Testis (tissue), 3 donors: Measurements from ENCODE around the gene CETP. TPM values are rescaled to one million over a fixed set of nuclear protein-coding genes. Genes with fewer than 3 reads are reported as not detected.
"Not testable (repeated sequence)": the region's sequence is repeated elsewhere in the genome, so short reads cannot be mapped to it uniquely, and the experiment has no call there.

Experiments
- DNase-seq: peaks from one replicate; pipeline ENCODE4 v3.0.0-alpha.2; 2019
- H3K27ac ChIP-seq, 2 donors: fragments of 200-600 bp; sonication (generic); one replicate each; pipeline ENCODE4 v1.5.1; 2019
- H3K27me3 ChIP-seq: fragments of 200-600 bp; sonication (generic); one replicate; pipeline ENCODE4 v1.5.1; 2019
- H3K36me3 ChIP-seq: fragments of 200-600 bp; sonication (generic); one replicate; pipeline ENCODE4 v1.5.1; 2017; ENCODE audit warnings: low read depth; ENCODE audit errors: missing control alignments
- H3K4me1 ChIP-seq: fragments of 200-600 bp; sonication (generic); one replicate; pipeline ENCODE4 v1.5.1; 2019
- H3K4me3 ChIP-seq, 2 donors: fragments of 200-600 bp; sonication (generic); one replicate each; pipeline ENCODE4 v1.5.1; 2017 to 2019
- H3K9me3 ChIP-seq: fragments of 200-600 bp; sonication (generic); one replicate; pipeline ENCODE4 v1.5.1; 2017
- POLR2A ChIP-seq: fragments of 450-650 bp; IDR thresholded peaks from one replicate; pipeline ENCODE4 v1.6.1; 2017; ENCODE audit warnings: antibody characterized with exemption, mild to moderate bottlenecking, moderate library complexity
- WGBS, 2 donors: methylation state at CpG; one replicate each; pipeline ENCODE4 v1.1.5; 2018; 5-methylcytosine and 5-hydroxymethylcytosine counted together
- intact Hi-C: fragments of 100-400 bp; cut with DNase I; formaldehyde crosslinking; loops from one replicate; pipeline ENCODE4 v1.15.1; 2023; ENCODE audit warnings: low total_unique reads
- polyA plus RNA-seq: library from polyadenylated mRNA; stranded (reverse); fragments of 350-450 nt; fragmentation: Illumina TruSeq; extraction: RNeasy Lipid Tissue Mini Kit (QIAGEN cat#74804); gene quantifications from one replicate; pipeline ENCODE4 v1.2.3, GENCODE V29; 2014; ENCODE audit warnings: low read depth, low replicate concordance; ENCODE audit not compliant: insufficient read depth
- total RNA-seq, 2 donors: library from RNA; depleted of rRNA; stranded (reverse); fragments of >200 nt; gene quantifications; one replicate each; pipeline ENCODE4 v1.2.3, GENCODE V29; 2016
- TF ChIP-seq, protein P1 (sequence below), 3 experiments: fragments of 450-650 bp in 2 of 3; fragments of 200-600 bp in 1 of 3; sonication (generic) in 1 of 3; IDR thresholded peaks; one replicate each; pipeline ENCODE4 v1.5.1; 2016 to 2019; ENCODE audit warnings: antibody characterized with exemption in 3 of 3, mild to moderate bottlenecking in 2 of 3, moderate library complexity in 1 of 3

CETP gene
- total and polyA plus RNA-seq, 3 donors from 2014 or later: 0.24 to 0.69 (median 0.50) TPM

DNA sequence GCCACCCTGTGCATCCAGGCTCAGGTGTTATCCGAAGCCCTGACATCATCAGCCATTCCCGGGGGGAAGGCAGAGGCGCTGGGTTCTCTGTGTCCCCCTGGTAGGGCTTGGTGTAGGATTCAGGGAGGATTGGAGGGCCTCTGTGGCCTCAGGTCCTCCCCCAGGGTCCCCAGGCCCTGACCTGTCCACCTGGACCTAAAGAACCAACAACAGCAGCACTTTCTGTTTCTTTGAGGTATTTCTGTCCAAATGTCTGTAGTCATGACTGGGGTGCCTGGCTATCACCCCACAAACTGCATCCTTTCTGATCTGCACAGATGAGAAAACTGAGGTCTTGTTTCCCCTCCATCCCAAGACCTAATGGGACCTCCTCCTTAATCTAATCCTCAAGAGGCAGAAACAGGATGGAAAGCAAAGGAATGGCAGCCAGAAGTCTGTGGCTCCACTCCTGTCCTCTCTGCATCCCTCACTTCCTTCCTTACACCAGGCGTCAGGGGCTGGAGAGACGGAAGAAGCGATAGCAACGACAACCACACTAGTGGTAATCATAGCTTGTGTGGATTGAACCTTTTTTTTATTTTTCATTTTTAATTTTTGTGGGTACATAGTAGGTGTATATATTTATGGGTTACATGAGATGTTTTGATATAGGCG lies 39.4 kb downstream of the CETP start:
- no peak for DNase-seq
- no peak overlapping the region for H3K4me3 ChIP-seq
- no peaks in the 10 kb centered on the region for H3K4me1 ChIP-seq

DNA sequence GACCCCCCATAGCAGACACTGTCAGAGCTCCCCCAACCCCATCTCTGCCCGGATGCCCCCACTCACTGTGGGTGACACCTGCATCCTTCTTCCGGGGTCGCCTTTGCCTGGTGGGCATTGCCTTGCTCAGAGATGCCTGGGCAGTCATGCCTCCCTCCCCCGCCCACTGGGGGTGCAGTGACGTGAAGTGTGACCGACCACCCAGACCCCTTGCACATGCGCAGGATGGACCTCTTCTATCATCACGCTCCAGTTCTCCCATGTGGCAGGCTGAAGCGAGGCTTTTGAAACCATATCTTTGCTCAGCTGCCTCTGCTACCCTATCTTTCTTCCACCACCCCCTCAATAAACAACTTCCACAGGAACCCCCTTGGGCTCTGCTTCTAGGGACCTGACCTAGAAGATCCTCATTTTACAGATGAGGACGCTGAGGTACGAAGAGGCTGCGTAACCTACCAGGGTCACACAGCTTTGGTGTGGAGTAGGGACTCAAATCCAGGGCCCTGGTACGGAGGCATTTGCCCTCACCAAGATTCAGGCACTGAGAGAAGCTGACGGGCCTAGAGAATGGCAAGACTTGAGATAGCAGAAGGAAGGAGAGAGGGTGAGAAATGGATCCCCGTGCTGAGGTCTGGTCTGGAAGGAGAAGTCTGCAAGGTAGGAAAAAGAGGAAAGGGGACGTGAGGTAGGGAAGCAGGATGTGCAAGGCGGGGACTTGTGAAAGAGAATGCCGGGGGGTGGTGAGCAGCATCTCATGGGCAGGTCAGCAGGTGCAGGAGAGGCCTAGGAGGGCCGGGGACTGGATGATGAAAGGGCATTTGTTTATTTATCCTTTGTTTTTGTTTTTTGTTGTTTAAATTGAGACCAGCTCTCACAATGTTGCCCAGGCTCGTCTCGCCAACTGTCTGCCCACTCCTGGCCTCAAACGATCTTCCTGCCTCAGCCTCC lies 42.0 kb downstream of the CETP start:
- Histone ChIP-seq H3K4me1 (no peaks in the 10 kb centered on the region), H3K4me3 (no peak overlapping the region), H3K9me3 (no peaks in the 10 kb centered on the region), H3K27me3 (no peaks in the 10 kb centered on the region), H3K27ac (no peak overlapping the region), H3K36me3 (no peaks in the 10 kb centered on the region)
- intact Hi-C loops: no loop called here
- DNase-seq: no peak
- TF ChIP-seq, protein P1, sequence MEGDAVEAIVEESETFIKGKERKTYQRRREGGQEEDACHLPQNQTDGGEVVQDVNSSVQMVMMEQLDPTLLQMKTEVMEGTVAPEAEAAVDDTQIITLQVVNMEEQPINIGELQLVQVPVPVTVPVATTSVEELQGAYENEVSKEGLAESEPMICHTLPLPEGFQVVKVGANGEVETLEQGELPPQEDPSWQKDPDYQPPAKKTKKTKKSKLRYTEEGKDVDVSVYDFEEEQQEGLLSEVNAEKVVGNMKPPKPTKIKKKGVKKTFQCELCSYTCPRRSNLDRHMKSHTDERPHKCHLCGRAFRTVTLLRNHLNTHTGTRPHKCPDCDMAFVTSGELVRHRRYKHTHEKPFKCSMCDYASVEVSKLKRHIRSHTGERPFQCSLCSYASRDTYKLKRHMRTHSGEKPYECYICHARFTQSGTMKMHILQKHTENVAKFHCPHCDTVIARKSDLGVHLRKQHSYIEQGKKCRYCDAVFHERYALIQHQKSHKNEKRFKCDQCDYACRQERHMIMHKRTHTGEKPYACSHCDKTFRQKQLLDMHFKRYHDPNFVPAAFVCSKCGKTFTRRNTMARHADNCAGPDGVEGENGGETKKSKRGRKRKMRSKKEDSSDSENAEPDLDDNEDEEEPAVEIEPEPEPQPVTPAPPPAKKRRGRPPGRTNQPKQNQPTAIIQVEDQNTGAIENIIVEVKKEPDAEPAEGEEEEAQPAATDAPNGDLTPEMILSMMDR (IDR thresholded peaks at IDR 0.05): no peak
- TF ChIP-seq POLR2A: no peak
- WGBS, 2 donors: 88 to 91% methylated on average over 20 to 22 of the region's 22 CpGs

More for the DNA sequence above, 39.4 kb downstream of the CETP start:
- intact Hi-C loops: no loop called here
- H3K9me3 ChIP-seq: no peaks in the 10 kb centered on the region
- H3K27ac ChIP-seq: no peak overlapping the region
- WGBS, 2 donors: 84 to 88% methylated on average over 6 to 8 of the region's 8 CpGs
- H3K36me3 ChIP-seq: no peaks in the 10 kb centered on the region
- H3K27me3 ChIP-seq: no peaks in the 10 kb centered on the region
- TF ChIP-seq, protein P1 (IDR thresholded peaks at IDR 0.05): no peak
- TF ChIP-seq POLR2A: no peak

DNA sequence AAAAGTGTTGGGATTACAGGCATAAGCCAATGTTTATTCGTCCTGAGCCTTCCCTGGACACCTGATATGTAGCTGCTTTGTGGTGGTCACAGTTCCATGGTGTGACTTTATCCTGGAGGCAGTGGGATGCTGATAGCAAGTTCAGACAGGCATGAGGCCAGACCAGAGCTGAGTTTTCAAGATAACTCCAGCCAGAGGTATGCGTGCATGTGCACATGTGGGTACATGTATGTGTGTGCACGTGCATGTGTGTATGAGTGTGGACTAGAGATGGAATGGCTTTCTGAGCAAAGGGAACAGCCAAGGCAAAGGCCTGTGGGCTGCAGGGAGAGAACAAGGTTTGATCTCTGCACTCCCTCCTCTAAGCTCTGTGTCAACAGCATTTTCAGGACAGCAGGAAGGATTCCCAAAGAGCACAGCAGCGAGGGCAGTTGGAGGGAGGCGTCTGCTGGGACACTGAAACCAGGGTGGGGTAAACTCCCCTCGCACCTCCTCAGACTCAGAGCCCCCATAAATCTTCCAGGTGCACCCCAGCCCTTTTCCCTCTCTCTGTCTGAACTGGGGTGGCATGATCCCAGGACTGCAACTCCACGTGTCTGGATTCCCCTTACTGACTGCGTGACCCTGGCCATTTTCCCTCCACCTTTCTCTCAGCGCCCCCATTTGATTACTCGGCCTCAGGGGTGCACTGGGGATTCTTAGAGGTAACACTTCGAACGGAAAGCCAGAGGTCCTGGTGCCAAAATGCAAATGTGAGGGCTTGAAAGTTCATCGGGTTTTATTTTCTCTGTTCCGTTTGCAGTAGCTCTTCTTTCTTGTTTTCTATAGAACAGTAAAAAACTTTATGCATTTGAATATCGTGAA lies 42.9 kb downstream of the CETP start:
- Histone ChIP-seq H3K36me3 (no peaks in the 10 kb centered on the region), H3K4me1 (no peaks in the 10 kb centered on the region), H3K9me3 (no peaks in the 10 kb centered on the region), H3K27me3 (no peaks in the 10 kb centered on the region), H3K27ac (no peak overlapping the region), H3K4me3 (no peak overlapping the region)
- intact Hi-C loops: no loop called here
- no peak for DNase-seq
- WGBS, 2 donors: 81 to 85% methylated on average over 15 of the region's 15 CpGs
- no peak for TF ChIP-seq POLR2A
- TF ChIP-seq, protein P1 (IDR thresholded peaks at IDR 0.05): no peak

DNA sequence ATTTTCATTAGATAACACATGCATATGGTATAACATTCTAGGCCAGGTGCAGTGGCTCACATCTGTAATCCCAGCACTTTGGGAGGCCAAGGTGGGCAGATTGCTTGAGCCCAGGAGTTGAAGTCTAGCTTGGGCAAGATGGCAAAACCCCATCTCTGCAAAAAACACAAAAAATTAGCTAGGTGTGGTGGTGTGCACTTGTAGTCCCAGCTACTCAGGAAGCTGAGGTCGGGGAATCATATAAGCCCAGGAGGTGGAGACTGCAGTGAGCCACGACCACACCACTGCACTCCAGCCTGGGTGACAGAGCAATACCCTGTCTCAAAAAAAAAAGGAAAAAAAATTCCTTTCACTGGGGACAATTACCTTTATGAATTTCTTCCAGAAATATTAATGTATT lies 43.8 kb downstream of the CETP start:
- 85 to 87% methylated on average over 2 of the region's 2 CpGs for WGBS, 2 donors
- H3K9me3 ChIP-seq, DNase-seq, H3K4me3 ChIP-seq, H3K27me3 ChIP-seq, H3K27ac ChIP-seq, intact Hi-C loops, H3K4me1 ChIP-seq, H3K36me3 ChIP-seq: not testable (repeated sequence)

DNA sequence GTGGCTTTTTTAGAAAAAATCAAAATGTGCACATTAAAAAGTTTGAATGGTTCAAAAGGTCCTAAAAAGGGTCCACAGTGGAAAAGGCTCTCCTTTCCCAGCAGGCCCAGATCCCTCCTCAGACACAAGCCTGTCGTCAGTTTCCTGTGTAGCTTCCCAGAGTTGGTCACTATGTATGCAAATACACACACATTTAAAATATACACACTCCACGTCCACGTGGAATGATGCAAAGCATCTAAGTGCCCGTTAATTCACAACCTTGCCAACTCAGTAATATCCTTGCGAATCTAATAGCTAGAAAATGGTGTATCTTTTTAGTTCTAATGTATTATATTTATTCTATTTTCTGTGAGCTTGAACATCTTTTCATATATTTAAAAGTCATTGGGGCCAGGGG lies 45.3 kb downstream of the CETP start:
- H3K9me3 ChIP-seq: no peaks in the 10 kb centered on the region
- TF ChIP-seq POLR2A: no peak
- TF ChIP-seq, protein P1 (IDR thresholded peaks at IDR 0.05): no peak
- WGBS, 2 donors: 88 to 90% methylated on average over 5 of the region's 5 CpGs

More for the DNA sequence above, 45.3 kb downstream of the CETP start:
- intact Hi-C loops: no loop called here
- Histone ChIP-seq H3K4me3 (no peak overlapping the region), H3K36me3 (no peaks in the 10 kb centered on the region), H3K4me1 (no peaks in the 10 kb centered on the region), H3K27ac (no peak overlapping the region), H3K27me3 (no peaks in the 10 kb centered on the region)
- DNase-seq: no peak
